Prostate gland (tissue), 2 donors: ENCODE measurements around the gene TMA7. TPM values are rescaled to one million over a fixed set of nuclear protein-coding genes. Genes with fewer than 3 reads are reported as not detected.
"Not testable (repeated sequence)": the region's sequence is repeated elsewhere in the genome, so short reads cannot be mapped to it uniquely, and the experiment has no call there.

Source experiments
- DNase-seq: peaks from one replicate; pipeline ENCODE4 v3.0.0-alpha.2; 2019; ENCODE audit warnings: low spot score
- H3K27ac ChIP-seq, 2 donors: fragments of 200-600 bp; sonication (generic); 2 replicates each; pipeline ENCODE4 v1.5.1; 2017 to 2019
- H3K27me3 ChIP-seq: fragments of 200-600 bp; sonication (generic); replicated peaks from 2 replicates; pipeline ENCODE4 v1.5.1; 2019; ENCODE audit not compliant: insufficient read depth
- H3K36me3 ChIP-seq, 2 donors: fragments of 200-600 bp; sonication (generic); 1 replicate in 1 of 2; 2 replicates in 1 of 2; pipeline versions ENCODE4 v1.5.1 to v1.8.1; 2017 to 2019
- H3K4me1 ChIP-seq: fragments of 200-600 bp; sonication (generic); replicated peaks from 2 replicates; pipeline ENCODE4 v1.5.1; 2019
- H3K4me3 ChIP-seq, 2 donors: fragments of 200-600 bp; sonication (generic); 2 replicates each; pipeline ENCODE4 v1.5.1; 2017 to 2019
- H3K9me3 ChIP-seq: fragments of 200-600 bp; sonication (generic); 2 replicates; pipeline ENCODE4 v1.5.1; 2017
- CTCF ChIP-seq, 4 experiments: fragments of 200-600 bp in 2 of 4; fragments of 450-650 bp in 2 of 4; sonication (generic) in 2 of 4; IDR thresholded peaks; 1 replicate in 3 of 4; 2 replicates in 1 of 4; pipeline ENCODE4 v1.5.1; 2016 to 2019; ENCODE audit warnings: antibody characterized with exemption in 4 of 4, mild to moderate bottlenecking in 2 of 4, moderate library complexity in 2 of 4
- POLR2A ChIP-seq: fragments of 450-650 bp; IDR thresholded peaks from one replicate; pipeline ENCODE4 v1.6.1; 2016; ENCODE audit warnings: antibody characterized with exemption, mild to moderate bottlenecking
- POLR2AphosphoS5 ChIP-seq: sonication (generic); formaldehyde crosslinking; IDR thresholded peaks from one replicate; pipeline ENCODE4 v1.6.1; 2017; ENCODE audit warnings: antibody characterized with exemption
- WGBS: methylation state at CpG from one replicate; pipeline ENCODE4 v1.1.5; 2018; 5-methylcytosine and 5-hydroxymethylcytosine counted together
- intact Hi-C: fragments of 100-400 bp; cut with DNase I; formaldehyde crosslinking; loops from one replicate; pipeline ENCODE4 v1.14.2; 2022
- total RNA-seq, 2 donors: library from RNA; depleted of rRNA; stranded (reverse); fragments of >200 nt; gene quantifications; one replicate each; pipeline ENCODE4 v1.1.0, GENCODE V29; 2016

Gene TMA7
- total RNA-seq, 2 donors from 2014 or later, result 310 to 446 TPM

DNA sequence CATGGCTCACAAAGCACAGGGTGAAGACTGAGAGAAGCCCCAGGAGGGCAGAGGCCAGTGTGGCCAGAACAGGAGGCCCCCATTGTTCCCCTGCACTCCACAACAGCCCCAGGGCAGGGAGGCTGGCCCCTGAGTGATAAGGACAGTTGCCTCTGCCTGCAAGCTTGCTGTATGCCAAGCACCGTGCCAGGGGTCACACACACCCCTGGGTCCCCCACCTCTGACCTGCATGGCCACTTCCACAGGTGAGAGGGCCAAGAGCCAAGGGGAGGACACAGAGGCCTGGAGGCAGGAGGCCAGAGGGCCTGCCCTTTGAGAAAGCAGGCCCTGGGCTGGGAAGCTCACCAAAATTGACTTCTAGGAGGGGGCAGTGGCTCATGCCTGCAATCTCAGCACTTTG lies 30.2 kb downstream of the TMA7 start:
- H3K4me3 ChIP-seq, result no peak overlapping the region
- H3K4me1 ChIP-seq, result peaks cover 41% of the 10 kb centered on the region
- no peaks in the 10 kb centered on the region for H3K9me3 ChIP-seq
- peaks cover 0 to 7% of the 10 kb centered on the region in 2 donors for H3K36me3 ChIP-seq
- H3K27me3 ChIP-seq, result no peaks in the 10 kb centered on the region
- no peak for DNase-seq
- intact Hi-C loops, result no loop called here
- H3K27ac ChIP-seq, result peak overlapping the region in 1 of 2 donors; percentile 50
- TF ChIP-seq POLR2AphosphoS5, result no peak
- TF ChIP-seq POLR2A, result no peak
- TF ChIP-seq CTCF (IDR thresholded peaks at IDR 0.05), result no peak
- 56% methylated on average over 1 of the region's 1 CpG for WGBS

GRCh38 chr3:48472673-48472922 lies 32.5 kb downstream of the TMA7 start:
- TF ChIP-seq POLR2AphosphoS5, result no peak
- no peak for TF ChIP-seq CTCF (IDR thresholded peaks at IDR 0.05)
- TF ChIP-seq POLR2A, result no peak
- 0% methylated on average over 5 of the region's 5 CpGs for WGBS
- Histone ChIP-seq H3K27ac (peak overlapping the region; percentile 93 to 98), H3K4me1 (peaks cover 30% of the 10 kb centered on the region), H3K9me3 (no peaks in the 10 kb centered on the region), H3K36me3 (peaks cover 0 to 7% of the 10 kb centered on the region in 2 donors), H3K27me3 (no peaks in the 10 kb centered on the region), H3K4me3 (peak overlapping the region; percentile 36 to 51)
- no peak for DNase-seq
- intact Hi-C loops, result no loop called here

- WGBS, result 4% methylated on average over 17 of the region's 17 CpGs
- no peaks in the 10 kb centered on the region for H3K9me3 ChIP-seq
Measured at GRCh38 chr3:48472923-48473616, 33.0 kb downstream of the TMA7 start.

GRCh38 chr3:48473617-48473952 lies 33.5 kb downstream of the TMA7 start:
- intact Hi-C loops, result no loop called here
- Histone ChIP-seq H3K36me3 (peaks cover 0 to 6% of the 10 kb centered on the region in 2 donors), H3K27me3 (no peaks in the 10 kb centered on the region), H3K4me3 (no peak overlapping the region), H3K9me3 (no peaks in the 10 kb centered on the region), H3K27ac (peak overlapping the region; percentile 93 to 98), H3K4me1 (peaks cover 20% of the 10 kb centered on the region)
- WGBS, result 64% methylated on average over 5 of the region's 5 CpGs
- DNase-seq, result no peak
- TF ChIP-seq CTCF (IDR thresholded peaks at IDR 0.05) (no peak), POLR2AphosphoS5 (no peak), POLR2A (no peak)

More at GRCh38 chr3:48472923-48473616, 33.0 kb downstream of the TMA7 start:
- Histone ChIP-seq H3K27me3 (no peaks in the 10 kb centered on the region), H3K27ac (peak overlapping the region; percentile 93 to 98), H3K4me3 (peak overlapping the region; percentile 36 to 51), H3K4me1 (peaks cover 25% of the 10 kb centered on the region), H3K36me3 (peaks cover 0 to 7% of the 10 kb centered on the region in 2 donors)
- TF ChIP-seq POLR2A (peak; percentile 67), POLR2AphosphoS5 (peak; percentile 94), CTCF (IDR thresholded peaks at IDR 0.05) (peak in 2 of 4 experiments; percentile 45 to 46)
- intact Hi-C loops, result no loop called here
- peak; percentile 88 for DNase-seq

DNA sequence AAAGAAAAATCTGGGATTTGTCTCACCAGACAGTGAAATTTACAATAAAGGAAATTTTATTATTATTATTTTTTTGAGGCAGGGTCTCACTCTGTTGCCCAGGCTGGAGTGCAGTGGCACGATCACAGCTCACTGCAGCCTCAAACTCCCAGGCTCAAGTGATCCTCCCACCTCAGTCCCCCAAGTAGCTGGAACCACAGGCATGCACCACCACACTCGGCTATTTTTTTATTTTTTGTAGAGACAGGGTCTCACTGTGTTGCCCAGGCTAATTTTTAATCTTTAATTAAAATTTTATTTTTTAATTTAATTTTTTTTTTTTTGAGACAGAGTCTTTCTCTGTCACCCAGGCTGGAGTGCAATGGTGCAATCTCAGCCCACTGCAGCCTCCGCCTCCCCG lies 34.0 kb downstream of the TMA7 start:
- DNase-seq, H3K9me3 ChIP-seq, H3K36me3 ChIP-seq, intact Hi-C loops, H3K4me3 ChIP-seq, H3K27me3 ChIP-seq: not testable (repeated sequence)
- peak overlapping the region in 1 of 2 donors; percentile 93 for H3K27ac ChIP-seq
- H3K4me1 ChIP-seq, result peaks cover 16% of the 10 kb centered on the region
- WGBS, result 94% methylated on average over 4 of the region's 4 CpGs
